Measurements from ENCODE around the gene LIPC.

- TF ChIP-seq POLR2A (IDR thresholded peaks at IDR 0.05) (no peak), CTCF (IDR thresholded peaks at IDR 0.05) (no peak)
These were observed 11.8 kb upstream of the LIPC start for GRCh38 chr15:58419803-58420524.

Measured in thyroid gland (tissue), 4 donors.